DOHH2 (cell line): ENCODE measurements around the gene CWC27.

ENCODE experiments used
- H3F3A ChIP-seq: fragments of 200-600 bp; sonication (generic), shearing (Covaris generic); 2 replicates; pipeline ENCODE4 v1.6.0; 2016; ENCODE audit warnings: antibody characterized with exemption, mild to moderate bottlenecking; ENCODE audit not compliant: control insufficient read depth, insufficient read depth
- H3K27ac ChIP-seq: fragments of 200-600 bp; sonication (generic); 2 replicates; pipeline ENCODE4 v1.5.1; 2014; ENCODE audit warnings: low read depth, mild to moderate bottlenecking, low read length, moderate library complexity
- H3K27me3 ChIP-seq: fragments of 200-600 bp; sonication (generic); 2 replicates; pipeline ENCODE4 v1.6.1; 2014; ENCODE audit warnings: mild to moderate bottlenecking, low read length, mixed read lengths; ENCODE audit not compliant: control insufficient read depth
- H3K36me3 ChIP-seq: fragments of 200-600 bp; sonication (generic); 2 replicates; pipeline ENCODE4 v1.6.1; 2014; ENCODE audit warnings: mild to moderate bottlenecking, low read length, moderate library complexity, mixed read lengths; ENCODE audit not compliant: control insufficient read depth
- H3K4me1 ChIP-seq: fragments of 200-600 bp; sonication (generic); 2 replicates; pipeline ENCODE4 v1.6.1; 2014; ENCODE audit warnings: mild to moderate bottlenecking, low read length, mixed read lengths; ENCODE audit not compliant: control insufficient read depth
- H3K4me2 ChIP-seq: fragments of 200-600 bp; sonication (generic); 2 replicates; pipeline ENCODE4 v1.6.0; 2014; ENCODE audit warnings: mild to moderate bottlenecking, low read length, moderate library complexity
- H3K4me3 ChIP-seq: fragments of 200-600 bp; sonication (generic); 2 replicates; pipeline ENCODE4 v1.5.1; 2014; ENCODE audit warnings: mild to moderate bottlenecking, low read length, mixed read lengths
- H3K79me2 ChIP-seq: fragments of 200-600 bp; sonication (generic); 2 replicates; pipeline ENCODE4 v1.6.1; 2014; ENCODE audit warnings: mild to moderate bottlenecking, low read length, mixed read lengths; ENCODE audit not compliant: control insufficient read depth
- H3K9me2 ChIP-seq: fragments of 200-600 bp; sonication (generic); replicated peaks from 2 replicates; pipeline ENCODE4 v1.6.1; 2014; ENCODE audit warnings: mild to moderate bottlenecking, low read length, mixed read lengths; ENCODE audit not compliant: control insufficient read depth
- H3K9me3 ChIP-seq: fragments of 200-600 bp; sonication (generic); 2 replicates; pipeline ENCODE4 v1.6.1; 2014; ENCODE audit warnings: antibody characterized with exemption, low read length, mixed read lengths; ENCODE audit not compliant: control insufficient read depth, insufficient read depth
- H4K20me1 ChIP-seq: fragments of 200-600 bp; sonication (generic); 2 replicates; pipeline ENCODE4 v1.6.0; 2014; ENCODE audit warnings: low read depth, mild to moderate bottlenecking, antibody characterized with exemption, low read length, moderate library complexity; ENCODE audit not compliant: control insufficient read depth, insufficient read depth
- EZH2phosphoT487 ChIP-seq: fragments of 200-600 bp; sonication (generic); IDR thresholded peaks from 2 replicates; pipeline ENCODE4 v1.6.1; 2017; ENCODE audit warnings: borderline replicate concordance, mild to moderate bottlenecking, antibody characterized with exemption, low read length, moderate library complexity, mixed read lengths
- TF ChIP-seq, protein P1 (sequence below): fragments of 200-600 bp; sonication (generic); IDR thresholded peaks from one replicate; pipeline ENCODE4 v1.5.1; 2014; ENCODE audit warnings: antibody characterized with exemption, mild to moderate bottlenecking, low read depth, low read length; ENCODE audit not compliant: poor library complexity, severe bottlenecking

CWC27 gene

DNA sequence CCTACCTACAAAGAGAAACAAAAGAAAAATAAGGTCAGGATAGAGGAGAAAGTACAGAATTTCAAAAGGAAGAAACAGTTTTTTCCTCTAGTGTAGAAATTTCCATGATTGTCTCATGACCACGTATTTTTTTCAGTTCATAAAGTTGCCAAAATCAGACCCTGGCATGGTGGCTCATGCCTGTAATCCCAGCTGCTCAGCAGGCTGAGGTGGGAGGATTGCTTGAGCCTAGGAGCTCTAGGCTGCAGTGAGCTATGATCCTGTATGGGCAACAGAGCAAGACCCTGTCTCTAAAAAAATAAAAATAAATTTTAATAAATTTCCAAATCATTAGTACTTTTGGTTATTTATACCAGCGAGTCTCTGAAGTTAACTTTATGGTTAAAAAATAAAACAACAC, 37.8 kb downstream of the CWC27 start:
- H3K9me3 ChIP-seq = no peaks in the 10 kb centered on the region
- H3K4me2 ChIP-seq = no peak overlapping the region
- H4K20me1 ChIP-seq = no peaks in the 10 kb centered on the region
- H3K9me2 ChIP-seq = no peaks in the 10 kb centered on the region
- H3K4me3 ChIP-seq = no peak overlapping the region
- no peaks in the 10 kb centered on the region; the same call in 1 of the 2 replicates for H3K36me3 ChIP-seq
- no peaks in the 10 kb centered on the region for H3F3A ChIP-seq
- no peaks in the 10 kb centered on the region for H3K4me1 ChIP-seq
- H3K27ac ChIP-seq = no peak overlapping the region
- TF ChIP-seq EZH2phosphoT487 = no peak
- TF ChIP-seq, protein P1, sequence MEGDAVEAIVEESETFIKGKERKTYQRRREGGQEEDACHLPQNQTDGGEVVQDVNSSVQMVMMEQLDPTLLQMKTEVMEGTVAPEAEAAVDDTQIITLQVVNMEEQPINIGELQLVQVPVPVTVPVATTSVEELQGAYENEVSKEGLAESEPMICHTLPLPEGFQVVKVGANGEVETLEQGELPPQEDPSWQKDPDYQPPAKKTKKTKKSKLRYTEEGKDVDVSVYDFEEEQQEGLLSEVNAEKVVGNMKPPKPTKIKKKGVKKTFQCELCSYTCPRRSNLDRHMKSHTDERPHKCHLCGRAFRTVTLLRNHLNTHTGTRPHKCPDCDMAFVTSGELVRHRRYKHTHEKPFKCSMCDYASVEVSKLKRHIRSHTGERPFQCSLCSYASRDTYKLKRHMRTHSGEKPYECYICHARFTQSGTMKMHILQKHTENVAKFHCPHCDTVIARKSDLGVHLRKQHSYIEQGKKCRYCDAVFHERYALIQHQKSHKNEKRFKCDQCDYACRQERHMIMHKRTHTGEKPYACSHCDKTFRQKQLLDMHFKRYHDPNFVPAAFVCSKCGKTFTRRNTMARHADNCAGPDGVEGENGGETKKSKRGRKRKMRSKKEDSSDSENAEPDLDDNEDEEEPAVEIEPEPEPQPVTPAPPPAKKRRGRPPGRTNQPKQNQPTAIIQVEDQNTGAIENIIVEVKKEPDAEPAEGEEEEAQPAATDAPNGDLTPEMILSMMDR = no peak
- no peaks in the 10 kb centered on the region for H3K79me2 ChIP-seq
- H3K27me3 ChIP-seq = no peaks in the 10 kb centered on the region

DNA sequence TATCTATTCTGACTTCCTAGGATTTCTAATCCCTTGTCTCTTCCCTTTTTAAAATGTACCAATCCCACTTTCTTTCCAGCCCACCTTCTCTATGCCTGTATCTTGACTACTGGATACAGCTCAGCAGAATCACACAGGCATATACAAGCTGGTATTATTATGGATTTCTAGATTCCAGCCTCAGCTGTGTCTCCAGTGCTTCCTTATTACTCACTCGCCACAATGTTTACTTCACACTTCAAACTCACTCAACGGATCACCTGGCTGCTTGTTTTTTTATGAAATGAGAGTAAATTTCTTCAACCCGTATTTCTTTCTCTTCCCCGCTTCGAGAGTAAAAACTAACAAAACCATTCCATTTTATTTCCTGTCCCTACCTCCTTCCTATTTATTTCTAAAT, 38.8 kb downstream of the CWC27 start:
- H3K27me3 ChIP-seq = no peaks in the 10 kb centered on the region
- TF ChIP-seq EZH2phosphoT487 = no peak
- TF ChIP-seq, protein P1 = no peak
- H3F3A ChIP-seq = no peaks in the 10 kb centered on the region
- H3K27ac ChIP-seq = no peak overlapping the region
- no peaks in the 10 kb centered on the region; the same call in 1 of the 2 replicates for H3K36me3 ChIP-seq
- H3K9me3 ChIP-seq = no peaks in the 10 kb centered on the region
- H3K79me2 ChIP-seq = no peaks in the 10 kb centered on the region
- H3K4me3 ChIP-seq = no peak overlapping the region
- H3K4me1 ChIP-seq = no peaks in the 10 kb centered on the region
- no peak overlapping the region for H3K4me2 ChIP-seq
- H4K20me1 ChIP-seq = no peaks in the 10 kb centered on the region
- H3K9me2 ChIP-seq = no peaks in the 10 kb centered on the region

DNA sequence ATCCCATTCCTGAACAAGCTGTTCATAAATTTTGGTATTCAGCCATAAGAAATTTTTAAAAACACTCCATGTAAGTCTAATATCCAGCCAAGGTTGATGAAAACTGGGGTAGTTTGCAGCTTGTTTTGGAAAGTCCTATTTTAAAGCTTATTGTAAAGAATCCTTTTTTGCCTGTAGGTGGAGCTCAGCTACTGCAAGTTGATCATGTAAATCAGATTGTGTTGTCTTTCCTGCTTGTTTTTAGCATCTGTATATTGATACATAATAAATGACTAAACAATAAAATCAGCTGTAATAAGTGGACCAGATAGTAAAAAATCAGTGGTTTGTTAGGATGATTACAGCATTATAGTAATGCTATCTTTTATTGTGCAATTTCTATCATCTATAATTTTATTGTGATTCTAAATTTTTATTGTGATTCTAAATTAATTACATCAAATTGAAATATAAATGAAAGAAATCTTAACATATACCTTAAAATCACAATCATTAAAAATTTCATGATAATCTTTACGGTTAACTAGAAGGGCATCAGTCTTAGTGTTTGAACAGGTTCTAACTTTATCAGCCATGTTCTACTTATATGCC, 42.4 kb downstream of the CWC27 start:
- H3K4me2 ChIP-seq = no peak overlapping the region
- H3F3A ChIP-seq = no peaks in the 10 kb centered on the region
- no peaks in the 10 kb centered on the region for H3K27me3 ChIP-seq
- no peak overlapping the region for H3K27ac ChIP-seq
- no peaks in the 10 kb centered on the region for H3K79me2 ChIP-seq
- no peak for TF ChIP-seq EZH2phosphoT487
- TF ChIP-seq, protein P1 = peak; percentile 70
- no peaks in the 10 kb centered on the region for H3K4me1 ChIP-seq
- no peaks in the 10 kb centered on the region for H4K20me1 ChIP-seq
- H3K9me3 ChIP-seq = no peaks in the 10 kb centered on the region
- no peaks in the 10 kb centered on the region for H3K36me3 ChIP-seq
- no peak overlapping the region for H3K4me3 ChIP-seq
- H3K9me2 ChIP-seq = no peaks in the 10 kb centered on the region
